GM19025 (cell line): ENCODE results near the gene GNLY.
A peak's percentile ranks its signal among the peaks of the same experiment; 100 is the strongest.

Experiments
- ATAC-seq: cut with Tn5 transposase; IDR thresholded peaks from one replicate; pipeline ENCODE4 v1.9.1; 2021; ENCODE audit warnings: mild to moderate bottlenecking, low read depth, moderate library complexity; ENCODE audit not compliant: unreplicated experiment

The GNLY gene

GRCh38 chr2:85723707-85724360 is 29.7 kb downstream of the GNLY start:
- no peak for ATAC-seq

- no peak for ATAC-seq
Measured at GRCh38 chr2:85724731-85725181, 30.6 kb downstream of the GNLY start.

GRCh38 chr2:85725451-85725850 is 31.3 kb downstream of the GNLY start:
- ATAC-seq = no peak

GRCh38 chr2:85727798-85728197 is 33.6 kb downstream of the GNLY start:
- no peak for ATAC-seq

- ATAC-seq = no peak
Measured at GRCh38 chr2:85728342-85728741, 34.2 kb downstream of the GNLY start.

- peak; percentile 63 for ATAC-seq
Measured at GRCh38 chr2:85728883-85729824, 35.0 kb downstream of the GNLY start.

- ATAC-seq = no peak
Measured at GRCh38 chr2:85729825-85730510, 35.8 kb downstream of the GNLY start.

- ATAC-seq = no peak
Measured at GRCh38 chr2:85730686-85731230, 36.6 kb downstream of the GNLY start.

- ATAC-seq = no peak
Measured at GRCh38 chr2:85731606-85732005, 37.4 kb downstream of the GNLY start.

GRCh38 chr2:85732467-85733120 is 38.4 kb downstream of the GNLY start:
- no peak for ATAC-seq

GRCh38 chr2:85733121-85733960 is 39.2 kb downstream of the GNLY start:
- ATAC-seq = no peak

- ATAC-seq = no peak
Measured at GRCh38 chr2:85734015-85734414, 39.9 kb downstream of the GNLY start.

GRCh38 chr2:85734942-85735608 is 40.9 kb downstream of the GNLY start:
- no peak for ATAC-seq

GRCh38 chr2:85735691-85736090 is 41.5 kb downstream of the GNLY start:
- ATAC-seq = no peak

GRCh38 chr2:85736456-85737355 is 42.5 kb downstream of the GNLY start:
- ATAC-seq = no peak

- ATAC-seq = no peak
Measured at GRCh38 chr2:85737481-85737880, 43.3 kb downstream of the GNLY start.

GRCh38 chr2:85737961-85738360 is 43.8 kb downstream of the GNLY start:
- ATAC-seq = no peak

- ATAC-seq = no peak
Measured at GRCh38 chr2:85740193-85740592, 46.0 kb downstream of the GNLY start.
